ENCODE data around the gene SYDE2.

The SYDE2 gene

DNA sequence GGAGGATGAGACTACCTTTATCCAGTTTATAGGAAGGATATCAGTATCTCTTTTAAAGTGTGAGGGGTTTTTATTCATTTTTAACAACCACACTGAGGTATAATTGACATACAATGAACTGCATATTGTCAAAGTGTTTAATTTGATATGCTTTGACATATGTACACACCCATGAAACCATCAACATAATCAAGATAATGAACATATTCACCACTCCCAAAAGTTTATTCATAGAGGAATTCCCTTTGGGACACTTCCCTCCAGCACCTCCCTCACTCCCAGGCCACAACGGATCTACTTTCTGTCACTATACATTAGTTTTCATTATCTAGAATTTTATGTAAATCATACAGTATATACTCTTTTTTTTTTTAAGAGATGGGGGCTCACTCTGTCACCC lies 89.1 kb downstream of the SYDE2 start:
- H3K36me3 ChIP-seq (ENCODE audit: control insufficient read depth, low read depth, low read length) = no peaks in the 10 kb centered on the region
- H3K4me1 ChIP-seq (ENCODE audit: control insufficient read depth, low read depth, low read length) = no peaks in the 10 kb centered on the region
- no peak overlapping the region for H3K27ac ChIP-seq (ENCODE audit: low read length)
- H3K4me3 ChIP-seq (ENCODE audit: low read length) = no peak overlapping the region
- no peaks in the 10 kb centered on the region for H3K27me3 ChIP-seq (ENCODE audit: control insufficient read depth, insufficient read depth, low read length)
- H3K9me3 ChIP-seq (ENCODE audit: control insufficient read depth, low read depth, low read length) = no peaks in the 10 kb centered on the region
- H3K9ac ChIP-seq (ENCODE audit: low read length) = no peak overlapping the region

DNA sequence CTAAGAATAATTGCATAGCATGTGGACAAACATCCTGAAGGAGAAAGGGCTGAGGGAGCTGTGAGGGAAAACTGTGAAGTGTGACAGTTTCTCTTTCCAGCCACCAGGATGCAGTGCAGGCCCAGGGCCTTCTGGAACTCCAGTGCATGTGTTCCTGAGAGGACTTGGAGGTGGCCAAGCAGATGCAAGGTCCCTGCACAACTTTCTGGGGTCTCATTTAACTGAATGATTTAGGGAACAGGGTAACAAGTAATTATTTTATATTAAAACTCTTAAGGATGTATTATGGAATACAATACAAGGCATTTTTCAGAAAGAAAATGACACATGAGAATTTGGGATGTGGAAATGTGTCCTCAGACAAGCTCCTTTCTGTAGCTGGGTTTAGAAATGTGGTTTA lies 91.3 kb downstream of the SYDE2 start:
- H3K36me3 ChIP-seq (ENCODE audit: control insufficient read depth, low read depth, low read length) = no peaks in the 10 kb centered on the region
- H3K4me1 ChIP-seq (ENCODE audit: control insufficient read depth, low read depth, low read length) = no peaks in the 10 kb centered on the region

More for the DNA sequence above, 91.3 kb downstream of the SYDE2 start:
- no peaks in the 10 kb centered on the region for H3K9me3 ChIP-seq (ENCODE audit: control insufficient read depth, low read depth, low read length)
- H3K4me3 ChIP-seq (ENCODE audit: low read length) = no peak overlapping the region
- no peak overlapping the region for H3K9ac ChIP-seq (ENCODE audit: low read length)
- H3K27ac ChIP-seq (ENCODE audit: low read length) = no peak overlapping the region
- H3K27me3 ChIP-seq (ENCODE audit: control insufficient read depth, insufficient read depth, low read length) = no peaks in the 10 kb centered on the region

All from iPS-18a (cell line).